ENCODE results near the gene OVCA2. TPM values are rescaled to one million over a fixed set of nuclear protein-coding genes. Genes with fewer than 3 reads are reported as not detected.
A peak's percentile ranks its signal among the peaks of the same experiment; 100 is the strongest.

Gene OVCA2
- total and polyA plus RNA-seq, 4 experiments from 2014 or later, result 27.9 to 90.3 (median 43.2) TPM

DNA sequence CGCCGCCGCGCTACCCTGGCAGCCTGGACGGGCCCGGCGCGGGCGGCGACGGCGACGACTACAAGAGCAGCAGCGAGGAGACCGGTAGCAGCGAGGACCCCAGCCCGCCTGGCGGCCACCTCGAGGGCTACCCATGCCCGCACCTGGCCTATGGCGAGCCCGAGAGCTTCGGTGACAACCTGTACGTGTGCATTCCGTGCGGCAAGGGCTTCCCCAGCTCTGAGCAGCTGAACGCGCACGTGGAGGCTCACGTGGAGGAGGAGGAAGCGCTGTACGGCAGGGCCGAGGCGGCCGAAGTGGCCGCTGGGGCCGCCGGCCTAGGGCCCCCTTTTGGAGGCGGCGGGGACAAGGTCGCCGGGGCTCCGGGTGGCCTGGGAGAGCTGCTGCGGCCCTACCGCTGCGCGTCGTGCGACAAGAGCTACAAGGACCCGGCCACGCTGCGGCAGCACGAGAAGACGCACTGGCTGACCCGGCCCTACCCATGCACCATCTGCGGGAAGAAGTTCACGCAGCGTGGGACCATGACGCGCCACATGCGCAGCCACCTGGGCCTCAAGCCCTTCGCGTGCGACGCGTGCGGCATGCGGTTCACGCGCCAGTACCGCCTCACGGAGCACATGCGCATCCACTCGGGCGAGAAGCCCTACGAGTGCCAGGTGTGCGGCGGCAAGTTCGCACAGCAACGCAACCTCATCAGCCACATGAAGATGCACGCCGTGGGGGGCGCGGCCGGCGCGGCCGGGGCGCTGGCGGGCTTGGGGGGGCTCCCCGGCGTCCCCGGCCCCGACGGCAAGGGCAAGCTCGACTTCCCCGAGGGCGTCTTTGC is 16.2 kb downstream of the OVCA2 start:
- Histone ChIP-seq H3K4me1 (ENCODE audit: insufficient read depth, low read length) (peaks cover 20% of the 10 kb centered on the region), H3K4me3 (ENCODE audit: low read length in 2 of 2) (no peak overlapping the region), H3K36me3 (ENCODE audit: insufficient read depth, low read length) (peaks cover under 1% of the 10 kb centered on the region), H3K9me3 (ENCODE audit: control insufficient read depth in 1 of 2, low read length in 2 of 2) (no peaks in the 10 kb centered on the region), H3K27ac (ENCODE audit: low read depth, low read length) (no peak overlapping the region), H3K27me3 (ENCODE audit: insufficient read depth, low read length) (no peaks in the 10 kb centered on the region)
- peak in 2 of 5 donors; percentile 31 to 39 for DNase-seq
- ChIA-PET CTCF (ENCODE audit: partially characterized antibody) (interaction anchor here (0.7 to 8.6 kb wide), 27 partner anchors 11 to 341 kb away, joined by 3 to 192 read pairs (median 4); no protein-coding TSS in a partner anchor), POLR2A (ENCODE audit: partially characterized antibody) (interaction anchor here (0.5 to 6.8 kb wide), 14 partner anchors 16 to 278 kb away, joined by 3 to 75 read pairs (median 5); partner anchors contain the start of genes OVCA2 and TSR1)
- Mint-ChIP-seq H3K27me3 (no peaks in the 10 kb centered on the region), H3K4me3 (peak overlapping the region in 2 of 8 donors; percentile 17 to 57), H3K4me1 (peaks cover 6 to 25% (median 15%) of the 10 kb centered on the region in 4 donors), H3K27ac (no peak overlapping the region), H3K36me3 (peaks cover 15 to 23% of the 10 kb centered on the region in 2 donors), H3K9me3 (no peaks in the 10 kb centered on the region)
- intact Hi-C loops (cut with micrococcal nuclease), result no loop called here

DNA sequence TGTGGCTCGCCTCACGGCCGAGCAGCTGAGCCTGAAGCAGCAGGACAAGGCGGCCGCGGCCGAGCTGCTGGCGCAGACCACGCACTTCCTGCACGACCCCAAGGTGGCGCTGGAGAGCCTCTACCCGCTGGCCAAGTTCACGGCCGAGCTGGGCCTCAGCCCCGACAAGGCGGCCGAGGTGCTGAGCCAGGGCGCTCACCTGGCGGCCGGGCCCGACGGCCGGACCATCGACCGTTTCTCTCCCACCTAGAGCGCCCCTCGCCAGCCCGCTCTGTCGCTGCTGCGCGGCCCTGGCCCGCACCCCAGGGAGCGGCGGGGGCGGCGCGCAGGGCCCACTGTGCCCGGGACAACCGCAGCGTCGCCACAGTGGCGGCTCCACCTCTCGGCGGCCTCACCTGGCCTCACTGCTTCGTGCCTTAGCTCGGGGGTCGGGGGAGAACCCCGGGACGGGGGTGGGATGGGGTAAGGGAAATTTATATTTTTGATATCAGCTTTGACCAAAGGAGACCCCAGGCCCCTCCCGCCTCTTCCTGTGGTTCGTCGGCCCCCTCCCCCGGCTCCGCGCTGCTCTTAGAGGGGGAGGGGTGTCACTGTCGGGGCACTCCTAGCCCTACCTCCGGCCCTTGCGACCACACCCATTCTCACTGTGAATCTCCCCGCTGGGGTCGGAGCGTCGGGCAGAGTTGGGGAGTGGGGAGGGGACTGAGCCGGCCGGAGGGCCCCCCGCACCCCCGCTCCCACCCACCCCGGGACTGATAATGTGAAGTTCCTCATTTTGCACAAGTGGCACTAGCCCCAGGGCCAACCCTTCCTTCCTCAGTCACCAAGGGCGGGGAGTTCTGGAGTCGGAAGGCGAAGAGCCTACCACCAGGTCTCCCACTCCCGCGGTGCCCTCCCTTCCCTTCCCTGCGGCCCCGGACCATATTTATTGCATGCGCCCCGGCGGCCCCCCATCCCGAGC is 17.0 kb downstream of the OVCA2 start:
- Histone ChIP-seq H3K4me1 (ENCODE audit: insufficient read depth, low read length) (peaks cover 14% of the 10 kb centered on the region), H3K4me3 (ENCODE audit: low read length in 2 of 2) (no peak overlapping the region), H3K27ac (ENCODE audit: low read depth, low read length) (no peak overlapping the region), H3K36me3 (ENCODE audit: insufficient read depth, low read length) (peaks cover 7% of the 10 kb centered on the region), H3K9me3 (ENCODE audit: control insufficient read depth in 1 of 2, low read length in 2 of 2) (no peaks in the 10 kb centered on the region), H3K27me3 (ENCODE audit: insufficient read depth, low read length) (no peaks in the 10 kb centered on the region)
- intact Hi-C loops (cut with micrococcal nuclease), result no loop called here
- Mint-ChIP-seq H3K9me3 (no peaks in the 10 kb centered on the region), H3K4me1 (peaks cover 3 to 16% (median 11%) of the 10 kb centered on the region in 4 donors), H3K27ac (peak overlapping the region in 1 of 7 donors; percentile 55), H3K36me3 (peaks cover 22 to 30% of the 10 kb centered on the region in 2 donors), H3K4me3 (peak overlapping the region in 4 of 8 donors; percentile 7 to 57 (median 18)), H3K27me3 (no peaks in the 10 kb centered on the region)
- ChIA-PET POLR2A (ENCODE audit: partially characterized antibody) (interaction anchor here (0.5 to 6.8 kb wide), 12 partner anchors 30 to 278 kb away, joined by 3 to 75 read pairs (median 3); partner anchors contain the start of gene TSR1), CTCF (ENCODE audit: partially characterized antibody) (interaction anchor here (0.6 to 8.6 kb wide), 27 partner anchors 11 to 342 kb away, joined by 3 to 192 read pairs (median 4); no protein-coding TSS in a partner anchor)
- peak in 4 of 5 donors; percentile 48 to 58 (median 54) for DNase-seq

DNA sequence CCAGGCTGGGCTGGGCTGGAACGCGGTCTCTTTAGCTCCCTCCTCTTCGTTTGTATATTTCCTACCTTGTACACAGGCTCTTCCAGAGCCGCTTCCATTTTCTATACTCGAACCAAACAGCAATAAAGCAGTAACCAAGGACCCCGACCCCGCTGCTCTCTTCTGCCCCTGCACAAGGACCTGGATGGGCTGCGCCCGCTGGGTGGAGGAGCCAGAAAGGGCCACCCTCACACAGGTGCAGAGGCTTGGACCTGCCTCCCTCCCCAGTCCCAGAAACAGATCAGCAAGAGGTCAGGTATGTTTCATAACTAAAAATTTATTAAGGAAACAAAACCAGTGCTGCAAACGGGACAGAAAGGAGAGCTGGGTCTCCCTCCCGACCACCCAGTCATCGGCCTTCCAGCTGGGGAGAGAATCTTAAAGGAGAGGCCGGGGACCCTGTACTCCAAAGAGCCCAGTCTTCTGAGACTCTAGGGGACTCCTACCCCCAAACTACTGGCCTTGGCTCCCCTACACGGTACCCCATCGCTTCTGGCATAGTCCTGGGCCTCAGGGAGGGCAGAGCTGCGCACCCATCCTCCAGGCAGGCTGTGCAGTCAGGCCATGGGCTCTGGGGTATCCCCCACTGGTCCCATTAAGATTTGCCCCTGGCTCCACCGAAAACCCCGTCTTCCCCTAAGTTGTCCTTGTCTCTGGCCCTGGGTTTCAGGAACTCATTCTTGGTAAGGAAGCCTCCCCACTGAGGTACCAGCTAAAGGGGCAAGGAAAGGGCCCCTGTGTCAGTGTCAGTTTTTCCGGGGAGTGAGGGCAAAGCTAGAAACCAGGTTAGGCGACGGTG is 17.9 kb downstream of the OVCA2 start:
- peaks cover 31 to 33% of the 10 kb centered on the region in 2 donors for H3K36me3 Mint-ChIP-seq
- no peaks in the 10 kb centered on the region for H3K27me3 Mint-ChIP-seq
- ChIA-PET CTCF (ENCODE audit: partially characterized antibody) (interaction anchor here (0.6 to 8.6 kb wide), 6 partner anchors 10 to 210 kb away, joined by 4 to 192 read pairs (median 8); no protein-coding TSS in a partner anchor), POLR2A (ENCODE audit: partially characterized antibody) (interaction anchor here (0.6 to 6.8 kb wide), 4 partner anchors 30 to 238 kb away, joined by 3 to 75 read pairs (median 8); no protein-coding TSS in a partner anchor)
- intact Hi-C loops (cut with micrococcal nuclease), result no loop called here
- H3K4me3 ChIP-seq (ENCODE audit: low read length in 2 of 2), result no peak overlapping the region
- no peaks in the 10 kb centered on the region for H3K9me3 Mint-ChIP-seq
- peaks cover 16% of the 10 kb centered on the region for H3K36me3 ChIP-seq (ENCODE audit: insufficient read depth, low read length)
- no peak overlapping the region for H3K27ac ChIP-seq (ENCODE audit: low read depth, low read length)
- DNase-seq, result no peak
- peak overlapping the region in 6 of 8 donors; percentile 3 to 31 (median 8) for H3K4me3 Mint-ChIP-seq
- H3K9me3 ChIP-seq (ENCODE audit: control insufficient read depth in 1 of 2, low read length in 2 of 2), result no peaks in the 10 kb centered on the region
- peaks cover 13% of the 10 kb centered on the region for H3K4me1 ChIP-seq (ENCODE audit: insufficient read depth, low read length)
- H3K27ac Mint-ChIP-seq, result peak overlapping the region in 6 of 7 donors; percentile 7 to 68 (median 50)
- H3K27me3 ChIP-seq (ENCODE audit: insufficient read depth, low read length), result no peaks in the 10 kb centered on the region
- H3K4me1 Mint-ChIP-seq, result peaks cover 5 to 11% (median 7%) of the 10 kb centered on the region in 4 donors

DNA sequence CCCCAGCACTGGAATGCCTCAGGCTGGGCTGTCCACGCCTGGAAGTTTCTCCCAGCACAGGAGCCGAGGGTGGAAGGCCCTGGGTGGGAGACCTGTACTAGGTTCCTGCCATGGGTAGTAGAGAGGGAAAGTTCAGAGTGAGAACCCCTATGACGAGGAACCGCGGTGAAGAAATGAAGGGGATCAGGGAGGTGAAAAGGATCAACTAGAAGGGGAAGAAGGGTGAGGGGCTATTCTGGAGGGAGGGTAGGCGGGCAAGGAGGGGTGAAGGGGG is 18.5 kb downstream of the OVCA2 start:
- Mint-ChIP-seq H3K4me3 (peak overlapping the region in 2 of 8 donors; percentile 3 to 54), H3K36me3 (peaks cover 37% of the 10 kb centered on the region in 2 donors), H3K4me1 (peaks cover 5 to 13% (median 8%) of the 10 kb centered on the region in 4 donors), H3K27me3 (no peaks in the 10 kb centered on the region), H3K27ac (peak overlapping the region in 6 of 7 donors; percentile 35 to 71 (median 54)), H3K9me3 (no peaks in the 10 kb centered on the region)
- H3K4me1 ChIP-seq (ENCODE audit: insufficient read depth, low read length), result peaks cover 13% of the 10 kb centered on the region
- H3K36me3 ChIP-seq (ENCODE audit: insufficient read depth, low read length), result peaks cover 21% of the 10 kb centered on the region
- no peaks in the 10 kb centered on the region for H3K27me3 ChIP-seq (ENCODE audit: insufficient read depth, low read length)
- no peaks in the 10 kb centered on the region for H3K9me3 ChIP-seq (ENCODE audit: control insufficient read depth in 1 of 2, low read length in 2 of 2)
- POLR2A ChIA-PET (ENCODE audit: partially characterized antibody), result no interaction called here
- intact Hi-C loops (cut with micrococcal nuclease), result no loop called here
- H3K4me3 ChIP-seq (ENCODE audit: low read length in 2 of 2), result no peak overlapping the region
- CTCF ChIA-PET (ENCODE audit: partially characterized antibody), result interaction anchor here (1.8 to 8.6 kb wide), 2 partner anchors 9 to 185 kb away, joined by 6 to 192 read pairs; no protein-coding TSS in a partner anchor
- no peak for DNase-seq
- H3K27ac ChIP-seq (ENCODE audit: low read depth, low read length), result no peak overlapping the region

DNA sequence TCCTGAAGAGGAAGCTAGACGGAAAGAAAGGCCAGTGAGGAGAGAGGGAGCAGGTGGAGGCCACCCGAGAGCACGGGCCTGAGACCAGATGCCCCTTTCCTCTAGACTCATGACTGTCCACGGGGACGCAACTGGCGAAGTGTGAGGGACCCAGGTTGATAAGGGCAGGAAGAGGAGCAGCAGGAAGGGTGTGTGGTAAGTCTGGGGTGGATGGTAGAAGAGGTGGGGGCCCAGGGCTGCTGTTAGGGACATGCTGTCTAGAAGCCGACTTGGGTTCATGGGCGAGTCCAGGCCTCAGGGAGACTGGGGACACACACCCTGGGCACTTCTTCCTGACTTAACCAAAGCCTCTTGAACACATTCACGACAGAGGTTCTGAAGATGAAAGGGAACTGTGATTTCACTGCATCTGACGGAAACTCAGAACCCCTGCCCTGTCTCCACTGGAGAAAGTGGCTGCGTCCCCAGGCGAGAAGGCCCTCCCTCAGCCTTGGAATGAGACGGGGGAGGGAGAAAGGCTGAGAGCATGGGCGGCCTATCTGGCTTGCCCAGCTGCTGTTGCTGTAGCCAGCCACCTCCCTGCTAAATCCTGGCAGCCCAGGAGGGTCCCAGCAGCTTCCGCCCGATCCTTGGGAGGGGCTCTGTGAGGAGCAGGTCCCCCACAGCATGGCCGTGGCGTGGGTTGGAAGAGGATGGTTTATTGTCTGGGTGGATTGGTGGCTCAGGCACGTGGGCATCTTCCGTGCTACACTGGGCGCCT is 19.0 kb downstream of the OVCA2 start:
- CTCF ChIA-PET (ENCODE audit: partially characterized antibody), result interaction anchor here (0.6 to 8.6 kb wide), 3 partner anchors 9 to 184 kb away, joined by 4 to 192 read pairs (median 6); no protein-coding TSS in a partner anchor
- Histone ChIP-seq H3K9me3 (ENCODE audit: control insufficient read depth in 1 of 2, low read length in 2 of 2) (no peaks in the 10 kb centered on the region), H3K4me1 (ENCODE audit: insufficient read depth, low read length) (peaks cover 13% of the 10 kb centered on the region), H3K36me3 (ENCODE audit: insufficient read depth, low read length) (peaks cover 21% of the 10 kb centered on the region), H3K27me3 (ENCODE audit: insufficient read depth, low read length) (no peaks in the 10 kb centered on the region), H3K27ac (ENCODE audit: low read depth, low read length) (no peak overlapping the region), H3K4me3 (ENCODE audit: low read length in 2 of 2) (no peak overlapping the region)
- intact Hi-C loops (cut with micrococcal nuclease), result no loop called here
- DNase-seq, result no peak
- Mint-ChIP-seq H3K27ac (peak overlapping the region in 6 of 7 donors; percentile 35 to 71 (median 54)), H3K27me3 (no peaks in the 10 kb centered on the region), H3K36me3 (peaks cover 41 to 42% of the 10 kb centered on the region in 2 donors), H3K4me1 (peaks cover 5 to 13% (median 8%) of the 10 kb centered on the region in 4 donors), H3K4me3 (peak overlapping the region in 1 of 8 donors; percentile 54), H3K9me3 (no peaks in the 10 kb centered on the region)
- POLR2A ChIA-PET (ENCODE audit: partially characterized antibody), result no interaction called here

DNA sequence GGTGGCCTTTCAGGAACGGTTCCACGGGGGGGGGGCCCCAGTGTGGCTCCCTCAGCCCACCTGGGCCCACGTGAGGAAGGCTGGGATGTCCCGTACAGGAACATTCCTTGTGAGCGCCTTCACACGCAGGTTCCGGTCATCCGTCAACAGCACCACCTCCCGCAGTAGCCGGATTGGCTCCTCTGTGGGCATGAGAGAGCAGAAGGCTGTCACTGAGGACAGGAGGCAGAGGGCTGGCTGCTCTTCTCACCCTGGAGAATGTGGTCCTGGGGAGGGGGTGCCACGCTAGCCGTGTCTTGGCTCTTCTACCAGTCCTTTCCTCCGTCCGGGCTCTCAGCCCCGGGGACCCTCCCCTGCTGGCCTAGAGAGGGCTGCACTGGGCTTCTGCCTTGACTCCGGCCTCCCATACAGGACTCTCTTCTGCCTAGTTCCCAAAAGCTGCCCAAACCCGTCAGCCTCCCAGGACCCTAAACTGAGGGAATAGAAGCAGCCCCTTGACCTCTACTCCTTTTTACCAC is 19.7 kb downstream of the OVCA2 start:
- H3K36me3 Mint-ChIP-seq, result peaks cover 45 to 49% of the 10 kb centered on the region in 2 donors
- H3K4me1 Mint-ChIP-seq, result peaks cover 5 to 13% (median 9%) of the 10 kb centered on the region in 4 donors
- DNase-seq, result no peak
- no peak overlapping the region for H3K27ac ChIP-seq (ENCODE audit: low read depth, low read length)
- no peak overlapping the region for H3K4me3 Mint-ChIP-seq
- H3K27me3 ChIP-seq (ENCODE audit: insufficient read depth, low read length), result no peaks in the 10 kb centered on the region
- no peak overlapping the region for H3K4me3 ChIP-seq (ENCODE audit: low read length in 2 of 2)
- H3K9me3 ChIP-seq (ENCODE audit: control insufficient read depth in 1 of 2, low read length in 2 of 2), result no peaks in the 10 kb centered on the region
- POLR2A ChIA-PET (ENCODE audit: partially characterized antibody), result no interaction called here
- peaks cover 7% of the 10 kb centered on the region for H3K4me1 ChIP-seq (ENCODE audit: insufficient read depth, low read length)
- peaks cover 21% of the 10 kb centered on the region for H3K36me3 ChIP-seq (ENCODE audit: insufficient read depth, low read length)
- no peaks in the 10 kb centered on the region for H3K9me3 Mint-ChIP-seq
- CTCF ChIA-PET (ENCODE audit: partially characterized antibody), result no interaction called here
- H3K27me3 Mint-ChIP-seq, result no peaks in the 10 kb centered on the region
- H3K27ac Mint-ChIP-seq, result peak overlapping the region in 1 of 7 donors; percentile 57
- intact Hi-C loops (cut with micrococcal nuclease), result no loop called here

Data from CD4-positive, alpha-beta memory T cell (primary cell).